Measurements from ENCODE around the gene MAN1A1. TPM values are rescaled to one million over a fixed set of nuclear protein-coding genes. Genes with fewer than 3 reads are reported as not detected.

MAN1A1 gene
- total RNA-seq, 1 experiment from 2014 or later: 6.8 TPM

GRCh38 chr6:119161438-119161837, 188.1 kb downstream of the MAN1A1 start (continued):
- TF ChIP-seq CREM (CRISPR knock-in tag; IDR thresholded peaks at IDR 0.05): no peak
- no peak for TF ChIP-seq ELF4 (CRISPR knock-in tag; IDR thresholded peaks at IDR 0.05; ENCODE audit: low read depth)

GRCh38 chr6:119160911-119161310, 188.7 kb downstream of the MAN1A1 start:
- Mint-ChIP-seq H3K27ac (no peak overlapping the region), H3K4me1 (no peaks in the 10 kb centered on the region), H3K36me3 (no peaks in the 10 kb centered on the region), H3K9me3 (no peaks in the 10 kb centered on the region), H3K27me3 (ENCODE audit: low read depth) (no peaks in the 10 kb centered on the region; the same call in 1 of the 2 replicates), H3K4me3 (no peak overlapping the region)
- DNase-seq (ENCODE audit: low spot score) (no peak), ATAC-seq (no peak)
- ChIA-PET POLR2A (no interaction called here), CTCF (interaction anchor here (1.2 kb wide), 1 partner anchor 13 kb away, joined by 4 read pairs; no protein-coding TSS in a partner anchor)
- TF ChIP-seq TCF7 (CRISPR knock-in tag; IDR thresholded peaks at IDR 0.05; ENCODE audit: low read depth) (no peak), ELF4 (CRISPR knock-in tag; IDR thresholded peaks at IDR 0.05; ENCODE audit: low read depth) (no peak), CREB1 (CRISPR knock-in tag; IDR thresholded peaks at IDR 0.05) (no peak), ZNF416 (CRISPR knock-in tag; IDR thresholded peaks at IDR 0.05) (no peak)

- H3K27ac Mint-ChIP-seq: no peak overlapping the region
- ATAC-seq: peak; percentile 44
- CTCF ChIA-PET: interaction anchor here (2.5 kb wide), 1 partner anchor 10 kb away, joined by 10 read pairs; no protein-coding TSS in a partner anchor
- TF ChIP-seq AR (CRISPR knock-in tag; IDR thresholded peaks at IDR 0.05): no peak
- no peak for TF ChIP-seq RELA (CRISPR knock-in tag; IDR thresholded peaks at IDR 0.05; ENCODE audit: borderline replicate concordance)
- no peak for TF ChIP-seq RORB (CRISPR knock-in tag; IDR thresholded peaks at IDR 0.05)
- no peak for TF ChIP-seq ZNF396 (CRISPR knock-in tag; IDR thresholded peaks at IDR 0.05; ENCODE audit: borderline replicate concordance)
- no peak for TF ChIP-seq ZNF281 (CRISPR knock-in tag; IDR thresholded peaks at IDR 0.05)
- no peak for TF ChIP-seq MXD4 (CRISPR knock-in tag; IDR thresholded peaks at IDR 0.05; ENCODE audit: borderline replicate concordance)
- TF ChIP-seq ZNF532 (CRISPR knock-in tag; IDR thresholded peaks at IDR 0.05; ENCODE audit: borderline replicate concordance): no peak
- TF ChIP-seq E2F1 (CRISPR knock-in tag; IDR thresholded peaks at IDR 0.05): no peak
- no peak for TF ChIP-seq USF1 (CRISPR knock-in tag; IDR thresholded peaks at IDR 0.05)
- TF ChIP-seq ZNF671 (CRISPR knock-in tag; IDR thresholded peaks at IDR 0.05): no peak
- TF ChIP-seq ZBTB43 (CRISPR knock-in tag; IDR thresholded peaks at IDR 0.05): no peak
- TF ChIP-seq SOX15 (CRISPR knock-in tag; IDR thresholded peaks at IDR 0.05): no peak
These were observed 191.3 kb downstream of the MAN1A1 start for GRCh38 chr6:119158057-119158848.

More at GRCh38 chr6:119158057-119158848, 191.3 kb downstream of the MAN1A1 start:
- no peak overlapping the region for H3K4me3 Mint-ChIP-seq
- POLR2A ChIA-PET: no interaction called here
- no peaks in the 10 kb centered on the region for H3K9me3 Mint-ChIP-seq
- H3K36me3 Mint-ChIP-seq: no peaks in the 10 kb centered on the region
- no peak for DNase-seq (ENCODE audit: low spot score)
- no peaks in the 10 kb centered on the region for H3K4me1 Mint-ChIP-seq
- H3K27me3 Mint-ChIP-seq (ENCODE audit: low read depth): no peaks in the 10 kb centered on the region; the same call in 1 of the 2 replicates
